Progenitor cell of endocrine pancreas (in vitro differentiated cells): ENCODE data around the gene SMARCB1. TPM values are rescaled to one million over a fixed set of nuclear protein-coding genes. Genes with fewer than 3 reads are reported as not detected.

ENCODE experiments used
- DNase-seq: peaks from one replicate; pipeline ENCODE4 v3.0.0; 2021; ENCODE audit warnings: low spot score; ENCODE audit not compliant: unreplicated experiment
- H3K27ac Mint-ChIP-seq: 2 replicates; pipeline ENCODE4 v1.8.0; 2021; ENCODE audit warnings: mild to moderate bottlenecking, moderate library complexity, mixed read lengths
- H3K27me3 Mint-ChIP-seq: 2 replicates; pipeline ENCODE4 v1.8.0; 2021; ENCODE audit warnings: mixed read lengths
- H3K36me3 Mint-ChIP-seq: 2 replicates; pipeline ENCODE4 v1.8.0; 2022; ENCODE audit warnings: mixed read lengths; ENCODE audit not compliant: insufficient read depth
- H3K4me1 Mint-ChIP-seq: 2 replicates; pipeline ENCODE4 v1.8.0; 2021; ENCODE audit warnings: low read depth, mixed read lengths
- H3K4me3 Mint-ChIP-seq: 2 replicates; pipeline ENCODE4 v1.8.0; 2021; ENCODE audit warnings: low read depth, mild to moderate bottlenecking, moderate library complexity, mixed read lengths
- H3K9me3 Mint-ChIP-seq: 2 replicates; pipeline ENCODE4 v1.8.0; 2021; ENCODE audit warnings: low read depth, mixed read lengths
- total RNA-seq: library from RNA; stranded (reverse); gene quantifications from 2 replicates; pipeline ENCODE4 v1.2.1, GENCODE V29; 2021
- TF ChIP-seq, protein P1 (sequence below): fragments of 200-600 bp; sonication (generic); IDR thresholded peaks from one replicate; pipeline ENCODE4 v1.5.0; 2021; ENCODE audit warnings: antibody characterized with exemption, mild to moderate bottlenecking; ENCODE audit not compliant: unreplicated experiment

The SMARCB1 gene
- total RNA-seq, 1 donor from 2014 or later = 195 TPM

DNA sequence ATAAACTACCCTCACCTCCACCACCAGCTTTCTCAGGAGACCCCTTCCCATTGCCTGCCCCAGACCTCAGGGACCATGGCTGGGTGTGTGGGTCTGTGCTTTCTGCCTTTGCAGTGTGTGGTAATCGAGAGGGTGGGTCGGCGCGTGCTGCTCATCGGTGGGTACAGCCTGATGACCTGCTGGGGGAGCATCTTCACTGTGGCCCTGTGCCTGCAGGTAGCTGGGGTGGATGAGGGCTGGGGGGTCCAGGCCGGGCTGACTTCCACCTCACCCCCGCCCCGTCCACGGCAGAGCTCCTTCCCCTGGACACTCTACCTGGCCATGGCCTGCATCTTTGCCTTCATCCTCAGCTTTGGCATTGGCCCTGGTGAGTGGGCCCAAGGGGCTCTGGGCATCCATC, 96.9 kb downstream of the SMARCB1 start:
- TF ChIP-seq, protein P1, sequence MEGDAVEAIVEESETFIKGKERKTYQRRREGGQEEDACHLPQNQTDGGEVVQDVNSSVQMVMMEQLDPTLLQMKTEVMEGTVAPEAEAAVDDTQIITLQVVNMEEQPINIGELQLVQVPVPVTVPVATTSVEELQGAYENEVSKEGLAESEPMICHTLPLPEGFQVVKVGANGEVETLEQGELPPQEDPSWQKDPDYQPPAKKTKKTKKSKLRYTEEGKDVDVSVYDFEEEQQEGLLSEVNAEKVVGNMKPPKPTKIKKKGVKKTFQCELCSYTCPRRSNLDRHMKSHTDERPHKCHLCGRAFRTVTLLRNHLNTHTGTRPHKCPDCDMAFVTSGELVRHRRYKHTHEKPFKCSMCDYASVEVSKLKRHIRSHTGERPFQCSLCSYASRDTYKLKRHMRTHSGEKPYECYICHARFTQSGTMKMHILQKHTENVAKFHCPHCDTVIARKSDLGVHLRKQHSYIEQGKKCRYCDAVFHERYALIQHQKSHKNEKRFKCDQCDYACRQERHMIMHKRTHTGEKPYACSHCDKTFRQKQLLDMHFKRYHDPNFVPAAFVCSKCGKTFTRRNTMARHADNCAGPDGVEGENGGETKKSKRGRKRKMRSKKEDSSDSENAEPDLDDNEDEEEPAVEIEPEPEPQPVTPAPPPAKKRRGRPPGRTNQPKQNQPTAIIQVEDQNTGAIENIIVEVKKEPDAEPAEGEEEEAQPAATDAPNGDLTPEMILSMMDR = no peak
- Mint-ChIP-seq H3K27ac (no peak overlapping the region), H3K27me3 (no peaks in the 10 kb centered on the region), H3K36me3 (peaks cover 16% of the 10 kb centered on the region), H3K4me3 (no peak overlapping the region), H3K9me3 (no peaks in the 10 kb centered on the region), H3K4me1 (peaks cover 2% of the 10 kb centered on the region)
- DNase-seq = no peak

DNA sequence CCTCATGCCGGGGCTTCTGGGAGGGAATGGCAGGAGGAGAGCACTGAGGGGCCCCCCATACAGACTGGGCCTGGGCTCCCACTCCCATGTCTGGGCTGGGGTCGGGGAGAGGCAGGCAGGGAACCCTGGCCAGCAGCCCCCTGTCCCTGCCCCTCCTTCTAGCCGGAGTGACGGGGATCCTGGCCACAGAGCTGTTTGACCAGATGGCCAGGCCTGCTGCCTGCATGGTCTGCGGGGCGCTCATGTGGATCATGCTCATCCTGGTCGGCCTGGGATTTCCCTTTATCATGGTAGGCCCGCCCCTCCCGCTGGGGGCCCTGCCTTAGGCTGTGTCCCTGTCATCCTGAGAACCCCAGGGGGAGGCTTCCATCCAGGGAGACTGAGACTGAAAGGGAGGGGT, 97.4 kb downstream of the SMARCB1 start:
- DNase-seq = no peak
- TF ChIP-seq, protein P1 = no peak
- H3K9me3 Mint-ChIP-seq = no peaks in the 10 kb centered on the region
- H3K4me1 Mint-ChIP-seq = peaks cover 2% of the 10 kb centered on the region
- no peak overlapping the region for H3K27ac Mint-ChIP-seq
- no peaks in the 10 kb centered on the region for H3K27me3 Mint-ChIP-seq
- H3K4me3 Mint-ChIP-seq = no peak overlapping the region
- H3K36me3 Mint-ChIP-seq = peaks cover 14% of the 10 kb centered on the region

Other genes starting within 250 kb of the SMARCB1 start
- not detected in 2 replicates for gene IGLL1, start 206.7 kb upstream of the SMARCB1 start, total RNA-seq
- gene DRICH1, start 154.6 kb upstream of the SMARCB1 start, total RNA-seq = 8.6 and 11.1 TPM in 2 replicates
- gene RGL4, start 96.0 kb upstream of the SMARCB1 start, total RNA-seq = 0.07 TPM in 1 of 2 replicates, not detected in the other
- gene ZNF70, start 35.9 kb upstream of the SMARCB1 start, total RNA-seq = 8.9 and 9.8 TPM in 2 replicates
- not detected in 2 replicates for gene VPREB3, start 32.5 kb upstream of the SMARCB1 start, total RNA-seq
- not detected in 2 replicates for gene C22orf15, start 24.0 kb upstream of the SMARCB1 start, total RNA-seq
- 39.5 and 42.3 TPM in 2 replicates for gene CHCHD10, start 19.0 kb upstream of the SMARCB1 start, total RNA-seq
- gene MMP11, start 14.1 kb upstream of the SMARCB1 start, total RNA-seq = 41.6 and 50.2 TPM in 2 replicates
- 1.5 and 2.8 TPM in 2 replicates for gene DERL3, start 52.0 kb downstream of the SMARCB1 start, total RNA-seq
- 39.7 and 40.1 TPM in 2 replicates for gene SLC2A11, start 70.9 kb downstream of the SMARCB1 start, total RNA-seq
- 562 and 580 TPM in 2 replicates for gene MIF, start 107.4 kb downstream of the SMARCB1 start, total RNA-seq
- gene GSTT2B, start 174.2 kb downstream of the SMARCB1 start, total RNA-seq = 4.8 and 5.4 TPM in 2 replicates
- not detected in 2 replicates for gene DDTL, start 179.9 kb downstream of the SMARCB1 start, total RNA-seq
- gene DDT, start 187.5 kb downstream of the SMARCB1 start, total RNA-seq = 93.3 and 102 TPM in 2 replicates
- gene GSTT2, start 193.2 kb downstream of the SMARCB1 start, total RNA-seq = 0.47 and 0.60 TPM in 2 replicates
- not detected in 2 replicates for gene GSTT4, start 218.5 kb downstream of the SMARCB1 start, total RNA-seq
- gene CABIN1, start 224.3 kb downstream of the SMARCB1 start, total RNA-seq = 91.4 and 102 TPM in 2 replicates